GM12892 (cell line): ENCODE measurements around the gene DSCAML1.

Experiments used
- POLR2A ChIP-seq: IDR thresholded peaks from 2 replicates; pipeline ENCODE4 v1.6.1; 2011; ENCODE audit warnings: low read depth, low read length, control low read depth
- POLR2AphosphoS5 ChIP-seq: IDR thresholded peaks from 2 replicates; pipeline ENCODE4 v1.6.1; 2011; ENCODE audit warnings: low read depth, low read length, control low read depth
- TAF1 ChIP-seq: IDR thresholded peaks from 2 replicates; pipeline ENCODE4 v1.6.1; 2011; ENCODE audit warnings: low read depth, mild to moderate bottlenecking, control low read depth, low read length, borderline replicate concordance

DNA sequence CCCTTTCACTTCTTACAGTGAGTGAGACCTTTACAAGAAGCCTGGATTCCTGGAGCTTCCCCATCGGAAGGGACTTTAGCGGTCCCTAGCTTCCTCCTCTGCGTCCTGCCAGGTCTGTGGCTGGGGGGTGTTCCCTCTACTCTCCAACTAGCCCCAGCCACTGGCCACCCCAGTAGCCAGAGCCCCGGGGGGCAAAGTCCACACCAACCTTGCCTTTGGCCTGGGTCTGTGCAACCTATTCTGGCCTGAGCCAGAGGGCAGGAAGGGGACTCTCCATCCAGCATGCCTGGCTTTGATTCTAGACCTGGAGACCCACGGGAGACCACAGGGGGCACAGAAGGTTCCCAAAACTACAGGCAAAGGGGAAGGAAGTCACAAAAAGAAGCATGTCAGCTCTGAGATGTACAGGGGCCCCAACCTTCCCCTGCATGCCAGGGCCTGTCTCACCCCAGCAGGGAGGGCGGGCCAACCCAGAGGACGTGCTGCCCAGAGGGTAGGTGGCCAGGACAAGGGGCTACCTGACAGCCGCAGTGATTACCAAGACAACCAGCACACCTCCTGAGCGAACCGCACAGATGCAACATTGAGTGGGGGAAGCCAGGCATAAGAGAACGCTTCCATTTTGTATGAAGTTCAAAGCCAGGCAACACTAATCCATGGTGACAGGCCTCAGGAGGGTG, 52.4 kb downstream of the DSCAML1 start:
- TF ChIP-seq POLR2A (no peak), TAF1 (no peak), POLR2AphosphoS5 (no peak)
